HG02884 (cell line): ENCODE results near the gene LGALS9B.
"Not testable (repeated sequence)": the region's sequence is repeated elsewhere in the genome, so short reads cannot be mapped to it uniquely, and the experiment has no call there.

Source experiments
- ATAC-seq: cut with Tn5 transposase; IDR thresholded peaks from one replicate; pipeline ENCODE4 v1.9.1; 2021; ENCODE audit warnings: mild to moderate bottlenecking, moderate library complexity; ENCODE audit not compliant: unreplicated experiment

The LGALS9B gene

GRCh38 chr17:20469107-20469506 is 1.8 kb upstream of the LGALS9B start:
- ATAC-seq, result not testable (repeated sequence)

GRCh38 chr17:20466999-20467398 is 340 bp downstream of the LGALS9B start:
- ATAC-seq, result not testable (repeated sequence)

- ATAC-seq, result not testable (repeated sequence)
These were observed 786 bp downstream of the LGALS9B start for GRCh38 chr17:20466553-20466952.

GRCh38 chr17:20465535-20465934 is 1.8 kb downstream of the LGALS9B start:
- not testable (repeated sequence) for ATAC-seq

GRCh38 chr17:20464854-20465414 is 2.4 kb downstream of the LGALS9B start:
- not testable (repeated sequence) for ATAC-seq

- not testable (repeated sequence) for ATAC-seq
These were observed 5.2 kb downstream of the LGALS9B start for GRCh38 chr17:20462158-20462557.

- not testable (repeated sequence) for ATAC-seq
These were observed 9.4 kb downstream of the LGALS9B start for GRCh38 chr17:20457848-20458381.

- ATAC-seq, result not testable (repeated sequence)
These were observed 12.2 kb downstream of the LGALS9B start for GRCh38 chr17:20455106-20455505.

- not testable (repeated sequence) for ATAC-seq
These were observed 13.4 kb downstream of the LGALS9B start for GRCh38 chr17:20453820-20454434.

- ATAC-seq, result not testable (repeated sequence)
These were observed 16.5 kb downstream of the LGALS9B start for GRCh38 chr17:20450852-20451251.

GRCh38 chr17:20447534-20448321 is 19.6 kb downstream of the LGALS9B start:
- ATAC-seq, result not testable (repeated sequence)

- ATAC-seq, result not testable (repeated sequence)
These were observed 20.4 kb downstream of the LGALS9B start for GRCh38 chr17:20446895-20447294.

- not testable (repeated sequence) for ATAC-seq
These were observed 22.6 kb downstream of the LGALS9B start for GRCh38 chr17:20444581-20445236.

- ATAC-seq, result not testable (repeated sequence)
These were observed 23.2 kb downstream of the LGALS9B start for GRCh38 chr17:20444173-20444572.

- ATAC-seq, result not testable (repeated sequence)
These were observed 23.7 kb downstream of the LGALS9B start for GRCh38 chr17:20443632-20444031.

GRCh38 chr17:20440665-20441064 is 26.7 kb downstream of the LGALS9B start:
- ATAC-seq, result not testable (repeated sequence)

GRCh38 chr17:20435166-20435565 is 32.2 kb downstream of the LGALS9B start:
- ATAC-seq, result not testable (repeated sequence)

GRCh38 chr17:20433382-20433781 is 34.0 kb downstream of the LGALS9B start:
- ATAC-seq, result not testable (repeated sequence)

- ATAC-seq, result not testable (repeated sequence)
These were observed 40.1 kb downstream of the LGALS9B start for GRCh38 chr17:20427264-20427663.

- ATAC-seq, result not testable (repeated sequence)
These were observed 44.5 kb downstream of the LGALS9B start for GRCh38 chr17:20422826-20423225.

- ATAC-seq, result not testable (repeated sequence)
These were observed 48.5 kb downstream of the LGALS9B start for GRCh38 chr17:20418838-20419237.
